H1 (cell line): ENCODE data around the gene ACACA. TPM values are rescaled to one million over a fixed set of nuclear protein-coding genes. Genes with fewer than 3 reads are reported as not detected.

Experiments
- CTCF ChIA-PET: fragments of 300-600 bp; sonication (Branson Sonifier 250); formaldehyde crosslinking; loops from one replicate; lab custom pipeline; 2021; ENCODE audit not compliant: partially characterized antibody; lab: Charles Lee
- POLR2A ChIA-PET: fragments of 300-600 bp; sonication (Branson Sonifier 250); formaldehyde crosslinking; loops from one replicate; lab custom pipeline; 2021; ENCODE audit warnings: inconsistent platforms; ENCODE audit not compliant: partially characterized antibody; lab: Charles Lee
- DNase-seq, 2 experiments: peaks; one replicate each; pipeline versions ENCODE4 v3.0.0 to v3.0.0-alpha.2; 2010 to 2022; ENCODE audit warnings: low spot score in 2 of 2, low read depth in 1 of 2, mixed read lengths in 1 of 2
- FAIRE-seq: peaks from 2 replicates; lab custom pipeline; 2011; peaks lifted over from hg19 to GRCh38; lab: Jason Lieb, UNC
- H2AFZ ChIP-seq: 2 replicates; pipeline ENCODE4 v1.8.1; 2012; ENCODE audit warnings: low read length, inconsistent platforms
- H2AK5ac ChIP-seq: 2 replicates; pipeline ENCODE4 v1.6.1; 2013; ENCODE audit warnings: low read depth, low read length
- H2BK120ac ChIP-seq: replicated peaks from 2 replicates; pipeline ENCODE3; 2013; ENCODE audit warnings: low read depth, low read length, inconsistent platforms
- H2BK12ac ChIP-seq: 2 replicates; pipeline ENCODE4 v1.6.1; 2013; ENCODE audit warnings: low read depth, low read length
- H2BK15ac ChIP-seq: 2 replicates; pipeline ENCODE4 v1.6.1; 2013; ENCODE audit warnings: low read length
- H2BK20ac ChIP-seq: 2 replicates; pipeline ENCODE4 v1.6.1; 2013; ENCODE audit warnings: low read length
- H2BK5ac ChIP-seq: 2 replicates; pipeline ENCODE4 v1.6.1; 2013; ENCODE audit warnings: low read depth, low read length
- H3K14ac ChIP-seq: 2 replicates; pipeline ENCODE4 v1.6.1; 2013; ENCODE audit warnings: inconsistent platforms; ENCODE audit not compliant: insufficient read length
- H3K18ac ChIP-seq: 2 replicates; pipeline ENCODE4 v1.6.1; 2013; ENCODE audit warnings: low read length; ENCODE audit errors: extremely low read depth
- H3K23ac ChIP-seq: 2 replicates; pipeline ENCODE4 v1.6.1; 2013; ENCODE audit warnings: inconsistent platforms; ENCODE audit not compliant: insufficient read length
- H3K23me2 ChIP-seq: 2 replicates; pipeline ENCODE4 v1.6.1; 2013; ENCODE audit warnings: low read depth, low read length
- H3K27ac ChIP-seq: 2 replicates; pipeline ENCODE4 v1.6.1; 2011; ENCODE audit warnings: low read depth, low read length, inconsistent platforms
- H3K27me3 ChIP-seq, 4 experiments: replicated peaks in 1 of 4; 1 replicate in 1 of 4; 2 replicates in 3 of 4; pipeline versions ENCODE4 v1.6.1 to v1.8.1; 2011 to 2013; ENCODE audit warnings: low read length in 3 of 4, mild to moderate bottlenecking in 3 of 4, inconsistent platforms in 2 of 4, mixed read lengths in 2 of 4, moderate library complexity in 1 of 4; ENCODE audit not compliant: control insufficient read depth in 3 of 4, insufficient read depth in 3 of 4; ENCODE audit errors: extremely low read depth in 1 of 4
- H3K36me3 ChIP-seq, 4 experiments: 2 replicates each; pipeline versions ENCODE4 v1.6.1 to v1.8.1; 2011 to 2013; ENCODE audit warnings: mild to moderate bottlenecking in 4 of 4, low read length in 3 of 4, moderate library complexity in 2 of 4, control low read depth in 1 of 4, inconsistent platforms in 1 of 4; ENCODE audit not compliant: insufficient read depth in 4 of 4, control insufficient read depth in 2 of 4
- H3K4ac ChIP-seq: replicated peaks from 2 replicates; pipeline ENCODE3; 2013; ENCODE audit warnings: low read length, low read depth, mixed read lengths, inconsistent platforms; ENCODE audit not compliant: insufficient read length
- H3K4me1 ChIP-seq, 4 experiments: replicated peaks in 1 of 4; 1 replicate in 1 of 4; 2 replicates in 3 of 4; pipeline versions ENCODE4 v1.6.1 to v1.8.1; 2011 to 2013; ENCODE audit warnings: low read length in 3 of 4, inconsistent platforms in 2 of 4, mixed read lengths in 1 of 4; ENCODE audit not compliant: insufficient read depth in 4 of 4, control insufficient read depth in 3 of 4
- H3K4me2 ChIP-seq, 2 experiments: 2 replicates each; pipeline versions ENCODE4 v1.6.1 to v1.8.1; 2011 to 2013; ENCODE audit warnings: low read depth in 2 of 2, low read length in 2 of 2, control low read depth in 1 of 2, inconsistent platforms in 1 of 2, mild to moderate bottlenecking in 1 of 2; ENCODE audit not compliant: insufficient read depth in 1 of 2
- H3K4me3 ChIP-seq, 4 experiments: fragments of 200-600, 300-600 bp in 1 of 4; sonication (generic), shearing (Covaris generic), sonication (Bioruptor Twin) in 1 of 4; 2 replicates each; pipeline versions ENCODE4 v1.5.1 to v1.8.1; 2011 to 2016; ENCODE audit warnings: low read length in 4 of 4, low read depth in 3 of 4, control low read depth in 2 of 4, inconsistent platforms in 2 of 4, mild to moderate bottlenecking in 2 of 4, mixed read lengths in 1 of 4, moderate library complexity in 1 of 4; ENCODE audit not compliant: insufficient read depth in 2 of 4; ENCODE audit errors: extremely low read depth in 1 of 4
- H3K56ac ChIP-seq: replicated peaks from 2 replicates; pipeline ENCODE3; 2013; ENCODE audit warnings: low read depth, mild to moderate bottlenecking, mixed read lengths, low read length, inconsistent platforms; ENCODE audit not compliant: insufficient read length
- H3K79me1 ChIP-seq: 2 replicates; pipeline ENCODE4 v1.6.1; 2013; ENCODE audit warnings: low read depth, low read length, control low read depth
- H3K79me2 ChIP-seq, 2 experiments: 2 replicates each; pipeline versions ENCODE4 v1.6.1 to v1.8.1; 2012 to 2013; ENCODE audit warnings: low read length in 2 of 2, mild to moderate bottlenecking in 2 of 2, inconsistent platforms in 1 of 2; ENCODE audit not compliant: insufficient read depth in 2 of 2, control insufficient read depth in 1 of 2
- H3K9ac ChIP-seq, 4 experiments: replicated peaks in 1 of 4; 1 replicate in 1 of 4; 2 replicates in 3 of 4; pipeline versions ENCODE4 v1.6.1 to v1.8.1; 2011 to 2013; ENCODE audit warnings: low read depth in 3 of 4, low read length in 3 of 4, control low read depth in 2 of 4, mild to moderate bottlenecking in 2 of 4, moderate library complexity in 2 of 4, inconsistent platforms in 1 of 4; ENCODE audit errors: extremely low read depth in 1 of 4
- H3K9me3 ChIP-seq, 2 experiments: 2 replicates each; pipeline versions ENCODE4 v1.6.1 to v1.8.1; 2012 to 2013; ENCODE audit warnings: mild to moderate bottlenecking in 2 of 2, moderate library complexity in 2 of 2, control low read depth in 1 of 2, inconsistent platforms in 1 of 2, low read depth in 1 of 2, low read length in 1 of 2, mixed read lengths in 1 of 2; ENCODE audit not compliant: insufficient read depth in 2 of 2
- H4K20me1 ChIP-seq, 2 experiments: replicated peaks in 1 of 2; 2 replicates each; pipeline versions ENCODE3 to v1.8.1; 2011 to 2013; ENCODE audit warnings: inconsistent platforms in 2 of 2, low read length in 2 of 2, mild to moderate bottlenecking in 1 of 2; ENCODE audit not compliant: insufficient read depth in 2 of 2, control insufficient read depth in 1 of 2
- H4K5ac ChIP-seq: 2 replicates; pipeline ENCODE4 v1.6.1; 2013; ENCODE audit warnings: low read length, low read depth, mixed read lengths, inconsistent platforms; ENCODE audit not compliant: insufficient read length
- H4K8ac ChIP-seq: 2 replicates; pipeline ENCODE4 v1.8.0; 2013; ENCODE audit warnings: mild to moderate bottlenecking, moderate library complexity, low read length, inconsistent platforms; ENCODE audit not compliant: insufficient read depth; ENCODE audit errors: extremely low read depth
- H4K91ac ChIP-seq: replicated peaks from 2 replicates; pipeline ENCODE3; 2013; ENCODE audit warnings: low read length, mixed read lengths, inconsistent platforms; ENCODE audit not compliant: insufficient read length
- CREB1 ChIP-seq: IDR thresholded peaks from 2 replicates; pipeline ENCODE4 v1.6.1; 2012; ENCODE audit warnings: inconsistent platforms
- E2F6 ChIP-seq: IDR thresholded peaks from 2 replicates; pipeline ENCODE4 v1.6.1; 2012; ENCODE audit warnings: inconsistent platforms
- EGR1 ChIP-seq: IDR thresholded peaks from 2 replicates; pipeline ENCODE4 v1.6.1; 2011; ENCODE audit warnings: low read depth, low read length, borderline replicate concordance
- GABPA ChIP-seq: IDR thresholded peaks from 2 replicates; pipeline ENCODE4 v1.6.1; 2011; ENCODE audit warnings: mild to moderate bottlenecking, low read length, moderate library complexity, borderline replicate concordance; ENCODE audit not compliant: insufficient read depth
- GTF2F1 ChIP-seq: IDR thresholded peaks from 2 replicates; pipeline ENCODE4 v1.6.1; 2012; ENCODE audit warnings: low read depth, low read length, improper control_type of control experiment, borderline replicate concordance
- HDAC6 ChIP-seq: IDR thresholded peaks from one replicate; pipeline ENCODE4 v1.7.1; 2012; ENCODE audit warnings: low read depth, mild to moderate bottlenecking, inconsistent platforms, low read length, moderate library complexity
- KDM5A ChIP-seq: fragments of 200-600 bp; IDR thresholded peaks from 2 replicates; pipeline ENCODE4 v1.7.1; 2012; ENCODE audit warnings: mild to moderate bottlenecking, low read length, inconsistent platforms, mixed read lengths
- PHF8 ChIP-seq: fragments of 200-600 bp; sonication (generic); conservative IDR thresholded peaks from 2 replicates; pipeline ENCODE4 v1.7.1; 2012; ENCODE audit warnings: low read depth, mild to moderate bottlenecking, inconsistent platforms, low read length, moderate library complexity
- POLR2A ChIP-seq, 2 experiments: IDR thresholded peaks; 1 replicate in 1 of 2; 2 replicates in 1 of 2; pipeline ENCODE4 v1.6.1; 2011; ENCODE audit warnings: low read depth in 2 of 2, low read length in 2 of 2, mild to moderate bottlenecking in 2 of 2; ENCODE audit errors: control extremely low read depth in 1 of 2
- POLR2AphosphoS5 ChIP-seq: IDR thresholded peaks from 2 replicates; pipeline ENCODE4 v1.6.1; 2011; ENCODE audit warnings: low read depth, low read length
- RFX5 ChIP-seq: IDR thresholded peaks from 2 replicates; pipeline ENCODE4 v1.6.1; 2011; ENCODE audit warnings: low read depth, low read length, improper control_type of control experiment, borderline replicate concordance
- RNF2 ChIP-seq: fragments of 200-900, 300-1000 bp; sonication (generic); IDR thresholded peaks from 2 replicates; pipeline ENCODE4 v1.7.1; 2016; ENCODE audit warnings: borderline replicate concordance, low read depth, mild to moderate bottlenecking, antibody characterized with exemption, low read length; ENCODE audit not compliant: poor library complexity, severe bottlenecking; ENCODE audit errors: missing control alignments
- SIX5 ChIP-seq: IDR thresholded peaks from 2 replicates; pipeline ENCODE4 v1.6.1; 2011; ENCODE audit warnings: mild to moderate bottlenecking, low read depth, low read length
- SUZ12 ChIP-seq: fragments of 200-600 bp; sonication (generic); IDR thresholded peaks from 2 replicates; pipeline ENCODE4 v1.6.1; 2012; ENCODE audit warnings: mild to moderate bottlenecking, inconsistent platforms, low read length, moderate library complexity, mixed read lengths
- ZNF274 ChIP-seq: IDR thresholded peaks from 2 replicates; pipeline ENCODE4 v1.7.0; 2012; ENCODE audit warnings: low read length, borderline replicate concordance; ENCODE audit errors: extremely low read depth
- WGBS, 2 experiments: shearing (Covaris generic) in 1 of 2; methylation state at CpG; one replicate each; pipeline versions ENCODE4 v1.1.6 to v1.1.7; 2013 to 2015; ENCODE audit warnings: low lambda C conversion rate in 2 of 2, mixed read lengths in 2 of 2, inconsistent platforms in 1 of 2, low coverage in 1 of 2, missing lambda C conversion rate in 1 of 2; ENCODE audit not compliant: insufficient replicate concordance in 2 of 2, insufficient coverage in 1 of 2, insufficient read length in 1 of 2; ENCODE audit errors: extremely low coverage in 1 of 2, missing lambda C conversion rate in 1 of 2; 5-methylcytosine and 5-hydroxymethylcytosine counted together
- polyA plus RNA-seq, 7 experiments: library from polyadenylated mRNA; depleted of rRNA in 3 of 7; stranded (reverse) in 5 of 7; unstranded in 2 of 7; fragments of >200 nt in 5 of 7; fragments of 200-250 nt in 2 of 7; gene quantifications; 1 replicate in 5 of 7; 2 replicates in 1 of 7; 4 replicates in 1 of 7; pipeline versions ENCODE4 v1.2.1 to v1.2.3, GENCODE V29; 2011 to 2013; ENCODE audit warnings: missing spikeins in 2 of 7, mixed read lengths in 2 of 7
- total RNA-seq: library from RNA; stranded (reverse); fragmentation: NEBNext Ultra II Directional; extraction: Animal tissue kit (Norgen Biotek cat#: 25700); gene quantifications from 2 replicates; pipeline ENCODE4 v1.2.1, GENCODE V29; 2021

Gene ACACA
- total and polyA plus RNA-seq, 2 of the 8 experiments (the other 6 are each of a cell fraction or from before 2014, with no cell fraction given), result 74.0 to 160 TPM

DNA sequence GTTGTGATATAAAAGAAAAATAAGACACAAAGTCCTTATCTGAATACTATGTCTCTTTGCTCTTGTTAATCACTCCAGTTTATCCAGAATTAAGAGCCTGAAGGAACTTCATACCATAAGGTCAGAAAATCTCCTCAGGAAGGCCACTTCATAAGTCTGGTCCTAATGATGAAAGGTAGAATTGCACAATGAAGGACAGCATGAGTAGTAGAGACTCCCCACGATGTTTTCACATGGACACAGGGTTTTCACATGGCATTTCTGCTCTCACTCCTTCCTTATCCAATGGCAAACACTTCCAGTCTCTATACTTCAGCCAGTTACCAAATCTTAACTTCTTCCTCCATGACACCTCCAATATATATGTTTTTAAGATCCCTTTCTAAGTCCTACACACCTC is 41.0 kb downstream of the ACACA start:
- Histone ChIP-seq H3K79me1 (no peaks in the 10 kb centered on the region), H4K91ac (no peak overlapping the region), H3K23me2 (no peaks in the 10 kb centered on the region), H3K36me3 (no peaks in the 10 kb centered on the region), H3K27ac (no peak overlapping the region), H3K4me2 (no peak overlapping the region), H2BK20ac (no peak overlapping the region), H2BK15ac (no peak overlapping the region), H4K8ac (no peak overlapping the region), H2AFZ (no peak overlapping the region), H2AK5ac (no peak overlapping the region), H3K4me3 (no peak overlapping the region), H3K27me3 (no peaks in the 10 kb centered on the region), H2BK12ac (no peak overlapping the region), H3K14ac (no peak overlapping the region), H4K5ac (no peak overlapping the region), H2BK120ac (no peak overlapping the region), H3K4me1 (no peaks in the 10 kb centered on the region), H3K4ac (no peak overlapping the region), H2BK5ac (no peak overlapping the region), H3K9ac (no peak overlapping the region), H3K79me2 (no peaks in the 10 kb centered on the region), H3K56ac (no peak overlapping the region), H4K20me1 (no peaks in the 10 kb centered on the region), H3K23ac (no peak overlapping the region), H3K9me3 (no peaks in the 10 kb centered on the region), H3K18ac (no peak overlapping the region)
- DNase-seq (no peak), FAIRE-seq (no peak)
- WGBS, 2 experiments, result 96% methylated on average over 1 of the region's 1 CpG; no CpG with 5 or more reads in 1 of the 2 experiments
- ChIA-PET POLR2A (interaction anchor here (0.6 kb wide), 1 partner anchor 51 kb away, joined by 3 read pairs; no protein-coding TSS in a partner anchor), CTCF (interaction anchor here (1.7 to 2.7 kb wide), 3 partner anchors 8 to 33 kb away, joined by 3 to 15 read pairs (median 4); no protein-coding TSS in a partner anchor)
- TF ChIP-seq E2F6 (no peak), SIX5 (no peak), GTF2F1 (no peak), CREB1 (no peak), EGR1 (no peak), RFX5 (no peak), HDAC6 (no peak), RNF2 (no peak), GABPA (no peak), POLR2AphosphoS5 (no peak), ZNF274 (no peak), KDM5A (no peak), PHF8 (no peak), SUZ12 (no peak), POLR2A (IDR thresholded peaks at IDR 0.05; ENCODE audit: control extremely low read depth in 1 of 2, low read depth in 2 of 2, low read length in 2 of 2) (no peak)
